HG03469 (cell line): ENCODE measurements around the gene ATF5.
"Not testable (repeated sequence)": the region's sequence is repeated elsewhere in the genome, so short reads cannot be mapped to it uniquely, and the experiment has no call there.

Experiments used
- ATAC-seq: cut with Tn5 transposase; IDR thresholded peaks from one replicate; pipeline ENCODE4 v1.9.1; 2021; ENCODE audit warnings: mild to moderate bottlenecking, moderate library complexity, moderate number of reproducible peaks; ENCODE audit not compliant: unreplicated experiment

Gene ATF5

DNA sequence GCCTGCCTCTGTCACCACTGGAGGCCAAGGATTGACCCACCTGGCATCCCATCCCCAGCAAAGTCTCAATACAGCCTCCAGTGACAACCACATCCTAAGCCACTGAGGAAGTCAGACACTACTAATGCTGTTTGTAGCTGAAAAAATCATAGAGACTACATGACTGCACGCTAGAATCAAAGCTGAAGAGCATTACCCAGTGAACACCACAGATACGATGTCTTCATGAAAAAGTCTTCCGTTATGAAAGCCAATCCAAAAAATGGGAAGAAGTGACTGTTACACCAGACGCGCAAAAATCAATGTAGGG lies 11.4 kb downstream of the ATF5 start:
- ATAC-seq: no peak

DNA sequence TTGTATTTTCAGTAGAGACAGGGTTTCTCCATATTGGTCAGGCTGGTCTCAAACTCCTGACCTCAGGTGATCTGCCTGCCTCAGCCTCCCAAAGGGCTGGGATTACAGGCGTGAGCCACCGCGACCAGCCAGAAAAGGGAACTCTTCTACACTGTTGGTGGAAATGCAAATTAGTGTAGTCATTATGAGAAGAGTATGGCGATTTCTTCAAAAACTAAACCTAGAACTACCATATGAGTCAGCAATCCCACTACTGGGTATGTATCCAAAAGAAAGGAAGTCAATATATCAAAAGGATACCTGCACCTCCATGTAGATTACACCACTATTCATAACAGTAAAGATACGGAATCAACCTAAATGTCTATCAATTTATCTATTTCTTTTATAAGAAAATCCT lies 15.6 kb downstream of the ATF5 start:
- not testable (repeated sequence) for ATAC-seq

DNA sequence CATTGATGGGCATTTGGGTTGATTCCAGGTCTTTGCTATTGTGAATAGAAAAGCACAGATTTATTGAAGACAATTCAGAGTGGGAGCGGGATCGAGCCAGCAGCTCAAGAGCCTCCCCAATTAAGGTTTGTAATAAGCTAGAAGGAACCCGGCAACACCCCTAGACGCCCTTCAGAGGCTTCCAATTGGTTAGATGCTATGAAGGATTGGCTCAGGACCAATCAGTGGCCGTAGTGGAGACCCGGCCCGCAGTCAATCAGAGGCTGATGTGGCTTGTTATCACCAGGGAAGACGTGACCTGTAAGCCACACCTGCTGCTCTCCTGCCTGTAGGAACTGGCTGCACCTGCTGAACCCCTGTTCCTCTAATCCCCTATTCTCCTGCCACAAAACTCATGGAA lies 17.4 kb downstream of the ATF5 start:
- no peak for ATAC-seq

DNA sequence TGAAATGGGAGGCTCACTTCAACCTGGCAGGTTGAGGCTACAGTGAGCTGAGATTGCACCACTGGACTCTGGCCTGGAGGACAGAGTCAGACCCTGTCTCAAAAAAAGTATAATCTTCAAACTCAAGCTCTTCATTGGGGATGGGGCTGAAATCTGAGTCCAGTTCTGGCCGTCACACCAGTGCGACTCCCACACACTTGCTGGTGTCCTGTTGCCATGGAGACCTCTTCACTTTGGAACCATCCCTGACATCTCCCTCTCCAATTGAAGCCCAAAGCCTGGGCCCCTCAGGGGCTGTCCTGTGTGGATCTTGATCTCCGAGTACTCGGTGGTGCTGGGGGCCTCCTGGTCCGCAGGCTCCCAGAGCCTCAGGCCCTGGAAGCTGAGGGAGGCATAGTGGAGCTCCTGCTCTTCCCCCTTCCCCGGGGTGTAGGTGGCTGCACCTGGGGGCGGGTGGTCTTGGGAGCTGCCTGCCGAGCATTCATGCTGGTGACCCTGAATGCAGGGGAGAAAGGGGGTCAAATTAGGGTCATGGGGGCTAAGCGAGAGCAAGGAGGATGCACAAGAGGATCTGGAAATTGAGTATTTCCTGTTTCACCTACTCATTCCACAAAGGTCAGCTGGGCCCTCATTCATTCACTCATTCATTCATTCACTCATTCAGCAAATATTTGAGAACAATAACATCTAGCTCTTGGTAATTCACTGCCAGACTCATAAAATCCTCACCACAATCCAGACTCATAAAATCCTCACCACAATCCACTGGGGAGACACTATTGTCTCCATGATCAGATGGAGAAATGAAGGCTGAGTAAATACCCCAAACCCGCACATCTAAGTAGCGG lies 21.0 kb downstream of the ATF5 start:
- no peak for ATAC-seq

DNA sequence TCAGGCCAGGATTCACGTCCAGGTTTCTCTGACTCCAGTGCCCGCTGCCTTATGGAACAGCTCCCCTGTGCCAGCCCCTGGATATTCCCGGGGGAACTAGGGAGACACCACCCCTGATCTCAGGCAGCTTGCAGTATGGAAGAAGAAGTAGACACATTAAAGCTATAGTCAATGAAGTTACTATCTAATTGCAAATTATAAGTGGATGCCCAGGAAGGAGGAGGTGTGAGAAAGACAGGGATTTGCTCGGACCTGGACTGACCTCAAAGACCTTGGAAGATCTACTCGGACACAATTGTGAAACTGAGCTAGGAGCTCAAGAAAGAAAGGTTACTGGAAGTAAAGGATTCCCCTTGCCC lies 21.6 kb downstream of the ATF5 start:
- ATAC-seq: no peak

DNA sequence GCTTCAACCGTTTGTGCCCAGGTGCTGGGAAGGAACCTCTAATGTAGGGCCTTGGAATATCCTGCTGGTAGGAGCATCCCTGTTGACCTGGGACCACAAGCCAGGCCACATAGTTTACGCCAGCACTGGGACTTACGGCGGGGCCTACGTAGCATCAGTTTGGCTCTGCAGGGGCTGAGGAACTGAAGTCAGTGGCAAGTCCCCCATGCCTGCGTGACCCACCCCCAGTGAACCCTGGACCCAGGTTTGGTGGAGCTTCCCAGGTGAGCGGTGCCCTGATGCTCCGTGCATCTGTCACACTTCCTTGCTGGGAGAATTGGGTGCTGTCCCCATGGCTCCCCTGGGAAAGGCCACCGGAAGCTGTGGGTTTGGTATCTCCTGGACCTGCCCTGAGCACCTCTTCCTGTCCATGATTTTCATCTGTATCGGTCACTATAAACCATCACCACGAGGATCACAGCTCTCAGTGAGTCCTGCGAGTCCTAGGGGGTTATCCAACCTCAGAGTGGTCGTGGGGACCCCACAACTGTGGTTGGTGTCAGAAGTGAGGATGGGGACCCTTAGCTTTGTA lies 22.0 kb downstream of the ATF5 start:
- ATAC-seq: no peak

DNA sequence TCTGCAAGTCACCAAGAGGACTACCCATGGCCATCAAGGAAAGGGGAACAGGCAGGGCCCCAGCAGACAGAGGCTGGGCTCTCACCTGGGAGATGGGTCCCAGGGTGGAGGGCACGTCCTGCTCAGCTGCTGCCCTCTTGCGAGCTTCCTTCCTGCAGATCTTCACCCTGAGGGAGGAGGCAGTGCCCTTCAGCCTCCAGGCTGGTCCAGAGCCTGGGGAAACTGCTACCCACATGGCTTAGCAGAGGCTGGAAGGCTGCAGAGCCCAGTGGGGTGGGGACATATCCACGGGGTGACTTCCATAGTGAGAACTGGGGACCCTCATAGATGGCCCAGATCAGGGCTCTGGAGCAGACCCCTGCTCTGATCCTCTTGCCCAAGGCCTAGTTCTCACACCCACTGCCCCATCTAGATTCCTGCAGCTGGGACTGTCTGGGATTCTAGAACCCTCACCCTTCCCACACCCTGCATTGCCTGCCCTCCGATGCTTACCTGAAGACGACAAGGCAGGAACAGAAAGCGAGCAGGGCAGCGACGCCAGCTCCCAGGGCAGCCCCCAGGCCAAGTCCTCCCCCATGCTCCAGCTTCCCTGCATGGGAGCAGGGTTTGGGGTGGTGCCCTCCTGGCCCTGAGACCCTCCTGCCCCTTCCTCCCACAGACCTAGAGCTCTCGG lies 22.9 kb downstream of the ATF5 start:
- ATAC-seq: no peak

DNA sequence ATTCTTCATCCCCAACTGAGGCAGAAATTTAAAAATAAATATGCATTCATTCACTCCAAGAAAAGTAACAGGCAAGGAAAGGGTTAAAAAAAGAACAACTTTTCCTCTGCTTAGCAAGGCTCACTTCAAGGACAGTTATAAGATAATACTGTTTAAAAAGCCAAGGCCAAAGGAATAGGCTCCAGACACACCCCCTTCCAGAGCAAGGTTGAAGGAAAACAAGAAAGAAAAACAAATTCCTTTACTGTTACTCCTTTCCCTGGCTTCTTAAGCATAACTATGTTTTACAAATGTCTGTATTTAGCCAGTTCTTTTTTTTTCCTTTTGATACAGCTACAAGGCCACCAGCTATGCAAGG lies 23.5 kb downstream of the ATF5 start:
- ATAC-seq: no peak

DNA sequence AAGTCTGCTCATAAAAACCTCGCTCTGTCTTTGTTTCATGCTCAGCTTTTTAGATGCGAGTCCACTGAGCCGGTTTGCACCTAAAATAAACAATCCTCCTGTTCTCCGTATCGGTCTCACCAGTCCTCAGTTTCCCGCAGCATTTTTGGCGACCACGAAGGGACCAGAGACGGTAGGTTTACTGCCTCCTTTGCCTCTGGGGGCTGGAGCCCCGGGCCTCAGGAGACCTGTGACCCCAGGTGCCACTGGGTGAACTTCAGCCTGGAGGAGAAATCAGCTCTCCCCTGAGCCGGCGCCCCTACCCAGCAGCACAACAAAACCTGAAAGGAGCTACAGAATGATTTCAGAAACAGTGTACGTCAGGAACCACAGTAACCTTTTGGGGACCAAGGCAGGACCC lies 23.9 kb downstream of the ATF5 start:
- ATAC-seq: no peak

DNA sequence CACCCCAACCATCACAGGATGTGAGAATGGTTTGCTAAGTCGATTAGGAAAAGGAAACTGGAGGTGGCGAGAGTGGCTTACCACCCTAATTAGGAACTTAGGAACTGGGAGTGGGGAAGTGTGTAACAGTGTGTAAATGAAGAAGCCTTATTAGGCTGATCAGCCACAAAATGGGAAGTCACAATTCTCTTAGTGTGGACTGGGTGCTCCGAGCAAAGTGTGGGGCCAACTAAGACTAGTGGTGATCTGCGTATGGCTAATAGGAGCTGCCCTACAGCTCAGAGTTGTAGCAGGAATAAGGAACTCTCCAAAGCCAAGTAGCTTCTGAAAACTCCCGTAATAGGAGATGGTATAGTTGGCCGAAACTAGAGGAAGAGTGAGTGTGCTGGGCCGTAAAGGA lies 24.4 kb downstream of the ATF5 start:
- no peak for ATAC-seq

DNA sequence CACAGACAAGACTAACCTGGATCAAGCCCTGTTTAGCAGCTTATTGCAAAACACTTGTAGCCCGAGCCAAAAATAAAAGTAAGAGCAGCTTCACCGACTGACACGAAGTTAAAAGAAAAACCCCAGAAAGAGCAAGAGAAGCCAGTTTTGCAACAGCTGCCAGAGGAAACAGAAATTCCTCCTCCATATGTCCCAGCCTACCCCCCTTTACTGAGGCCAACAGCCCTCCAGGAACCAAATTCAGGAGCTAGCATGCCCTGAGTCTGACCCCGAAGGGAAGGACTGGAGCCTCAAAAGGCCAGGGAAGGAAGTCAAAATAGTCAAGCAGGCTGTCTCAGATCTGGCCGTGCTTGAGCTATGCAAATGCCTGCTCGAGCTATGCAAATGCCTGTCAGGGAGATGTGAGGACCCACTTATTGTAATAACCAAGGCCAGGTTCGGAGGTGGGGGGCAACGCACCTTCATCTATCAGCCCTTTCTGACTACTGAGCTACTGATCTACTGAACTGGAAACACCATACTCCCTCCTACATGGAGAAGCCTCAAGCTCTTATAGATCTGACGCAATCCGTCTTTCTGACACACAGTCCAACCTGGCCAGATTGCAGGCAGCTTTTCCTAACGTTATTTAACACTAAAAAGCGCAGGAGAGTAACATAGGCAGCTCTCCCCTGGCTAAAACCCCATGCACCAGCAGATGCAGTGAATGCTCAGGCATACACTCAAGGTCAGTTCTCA lies 25.3 kb downstream of the ATF5 start:
- ATAC-seq: no peak

DNA sequence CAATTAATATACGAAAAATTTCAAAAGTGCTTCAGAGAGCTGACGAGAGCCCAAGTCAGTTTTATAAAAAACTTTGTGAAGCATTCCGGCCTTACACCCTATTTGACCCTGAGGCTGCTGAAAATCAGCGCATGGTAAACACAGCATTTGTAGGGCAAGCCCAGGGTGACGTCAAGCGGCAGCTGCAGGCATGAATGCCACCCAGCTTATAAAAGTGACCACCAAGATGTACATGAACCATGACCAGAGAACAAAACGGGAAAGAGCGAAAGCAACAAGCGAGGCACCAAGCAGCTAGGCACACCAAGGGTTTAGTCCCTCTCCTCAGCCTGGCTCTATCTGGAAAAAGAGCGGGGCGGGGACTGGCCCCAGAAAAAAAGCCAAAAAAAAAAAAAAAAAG lies 25.9 kb downstream of the ATF5 start:
- no peak for ATAC-seq

DNA sequence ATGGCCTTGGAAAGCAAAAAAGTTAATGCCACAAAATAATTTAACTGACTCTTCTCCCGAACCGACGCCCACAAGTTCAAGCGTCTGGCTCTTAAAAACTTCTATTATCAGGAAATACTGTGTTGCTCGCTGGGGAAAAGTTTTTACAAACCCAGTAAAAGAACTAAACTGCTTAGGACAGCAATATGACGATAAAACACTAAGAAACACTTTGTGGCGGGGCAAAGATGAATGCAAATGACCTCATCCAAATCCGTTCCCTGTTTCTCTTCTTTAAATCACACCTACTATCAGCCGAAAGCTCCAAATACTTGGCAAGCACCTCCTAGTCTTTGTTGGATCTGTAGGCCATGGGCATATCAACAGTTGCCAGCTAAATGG lies 27.1 kb downstream of the ATF5 start:
- no peak for ATAC-seq

DNA sequence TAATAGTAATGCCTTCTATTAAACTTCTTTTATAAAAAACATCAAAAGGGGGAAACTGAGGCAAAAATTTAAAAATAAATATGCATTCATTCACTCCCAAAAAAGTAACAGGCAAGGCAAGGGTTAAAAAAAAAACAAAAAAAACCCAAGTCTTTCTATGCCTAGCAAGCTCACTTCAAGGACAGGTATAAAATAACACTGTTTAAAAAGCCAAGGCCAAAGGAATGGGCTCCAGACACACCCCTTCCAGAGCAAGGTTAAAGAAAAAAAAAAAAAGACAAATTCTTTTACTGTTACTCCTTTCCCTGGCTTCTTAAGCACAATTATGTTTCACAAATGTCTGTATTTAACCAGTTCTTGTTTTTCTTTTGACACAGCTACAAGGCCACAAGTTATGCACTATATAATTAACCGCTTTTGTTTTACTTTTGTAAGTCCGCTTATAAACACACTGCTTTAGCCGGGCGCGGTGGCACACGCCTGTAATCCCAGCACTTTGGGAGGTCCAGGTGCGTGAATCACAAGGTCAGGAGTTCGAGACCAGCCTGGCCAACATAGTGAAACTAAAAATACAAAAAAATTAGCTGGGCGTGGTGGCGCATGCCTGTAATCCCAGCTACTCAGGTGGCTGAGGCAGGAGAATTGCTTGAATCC lies 28.4 kb downstream of the ATF5 start:
- no peak for ATAC-seq

DNA sequence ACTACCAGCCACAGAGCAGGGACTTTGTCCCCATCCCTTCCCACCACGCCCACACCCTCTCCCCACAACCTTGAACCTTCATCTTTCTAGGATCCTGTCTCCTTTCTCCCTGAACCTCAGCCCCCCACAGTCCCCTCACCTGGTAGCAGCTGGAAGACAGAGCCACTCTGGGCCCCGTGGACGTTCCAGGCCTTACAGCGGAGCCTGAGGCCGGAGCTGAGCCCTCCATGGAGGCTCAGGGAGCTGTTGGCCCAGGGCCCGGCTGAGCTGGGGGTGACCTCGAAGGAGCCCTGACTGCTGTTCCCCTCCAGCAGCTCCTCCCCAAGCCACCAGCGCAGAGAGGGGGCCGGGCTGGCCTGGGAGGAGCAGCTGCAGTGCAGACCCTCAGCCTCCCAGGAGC lies 29.1 kb downstream of the ATF5 start:
- ATAC-seq: not testable (repeated sequence)

DNA sequence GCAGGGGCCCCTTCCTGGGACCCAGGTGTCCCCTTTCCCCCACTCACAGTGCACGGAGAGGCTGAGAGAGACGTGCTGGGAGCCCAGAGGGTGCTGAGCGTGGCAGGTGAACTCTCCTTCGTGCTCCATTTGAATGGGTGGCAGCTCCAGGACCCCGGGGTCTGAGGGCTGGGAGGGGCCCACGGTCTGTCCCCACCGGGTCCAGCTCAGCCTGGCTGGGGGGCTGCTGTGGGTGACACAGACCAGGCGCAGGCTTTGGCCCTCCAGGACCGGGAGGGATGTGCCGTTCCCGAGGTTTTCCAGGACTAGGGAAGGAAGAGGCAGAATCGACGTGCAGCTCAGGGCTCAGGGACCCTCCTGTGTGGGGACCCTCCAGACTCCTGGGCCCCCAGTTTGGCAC lies 29.6 kb downstream of the ATF5 start:
- ATAC-seq: not testable (repeated sequence)

DNA sequence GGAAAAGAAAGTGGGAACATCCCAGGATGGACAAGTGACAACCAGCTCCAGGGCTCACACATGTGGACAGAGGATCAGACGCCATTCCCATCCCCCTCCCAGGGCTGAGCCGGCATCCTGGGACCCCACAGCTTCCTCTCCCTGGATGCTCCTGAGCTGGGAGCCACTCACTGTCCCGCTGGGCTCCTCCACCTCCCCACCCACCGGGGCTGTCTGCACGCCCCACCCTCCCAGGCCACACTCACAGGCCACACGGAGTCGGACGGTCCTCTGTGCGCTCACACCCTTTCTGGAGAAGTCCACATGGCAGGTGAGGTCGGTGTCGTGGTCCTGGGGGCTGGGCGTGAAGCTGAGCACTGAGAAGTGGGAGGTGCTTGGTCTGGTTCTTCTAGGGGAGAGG lies 30.9 kb downstream of the ATF5 start:
- ATAC-seq: not testable (repeated sequence)

DNA sequence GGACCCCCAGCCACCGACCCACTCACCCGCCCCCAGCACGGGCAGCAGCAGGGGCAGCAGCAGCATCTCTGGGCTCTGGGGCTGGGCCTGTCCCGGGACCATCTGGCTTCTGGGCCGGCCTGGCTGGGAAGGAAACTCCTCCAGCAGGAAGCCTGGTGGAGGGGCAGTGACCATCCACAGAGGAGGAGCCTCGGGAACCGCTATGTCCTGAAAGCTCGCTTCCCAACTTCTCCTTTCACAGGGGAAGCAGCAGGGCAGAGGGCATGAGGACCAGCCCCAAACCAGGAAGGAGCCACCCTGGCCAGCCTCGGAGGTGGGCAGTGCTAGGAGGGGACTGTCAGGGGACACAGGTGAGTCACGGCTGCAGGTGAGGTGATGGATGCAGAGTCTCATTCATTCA lies 32.0 kb downstream of the ATF5 start, which contains the start of gene SIGLEC11:
Gene SIGLEC11 (minus strand): TSS at position 193 of the 400 bp plus-strand sequence. CDS start 91 bp downstream, at position 102.
- not testable (repeated sequence) for ATAC-seq

DNA sequence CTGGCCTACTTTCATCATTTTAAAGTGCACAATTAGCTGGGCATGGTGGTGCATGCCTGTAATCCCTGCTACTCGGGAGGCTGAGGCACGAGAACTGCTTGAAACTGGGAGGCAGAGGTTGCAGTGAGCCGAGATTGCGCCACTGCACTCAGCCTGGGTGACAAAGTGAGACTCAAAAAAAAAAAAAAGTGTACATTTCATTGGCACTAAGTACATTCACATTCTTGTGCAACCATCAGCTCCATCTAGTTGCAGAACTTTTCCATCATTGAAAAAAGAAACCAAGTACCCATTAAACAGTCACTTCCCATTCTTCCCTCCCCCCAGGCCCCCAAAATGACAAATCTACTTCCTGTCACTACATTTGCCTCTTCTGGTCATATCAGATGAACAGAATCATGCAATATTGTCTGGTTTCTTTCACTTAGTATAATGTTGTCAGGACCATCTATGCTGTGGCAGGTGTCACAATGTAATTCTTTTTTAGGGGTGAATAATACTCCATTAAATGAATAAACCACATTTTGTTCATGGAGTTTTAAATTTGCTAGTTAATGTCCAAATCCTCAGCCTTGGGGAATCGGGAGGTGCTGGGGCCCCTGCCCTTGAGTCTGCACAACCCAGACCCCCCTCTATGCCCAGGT lies 39.4 kb downstream of the ATF5 start:
- no peak for ATAC-seq

DNA sequence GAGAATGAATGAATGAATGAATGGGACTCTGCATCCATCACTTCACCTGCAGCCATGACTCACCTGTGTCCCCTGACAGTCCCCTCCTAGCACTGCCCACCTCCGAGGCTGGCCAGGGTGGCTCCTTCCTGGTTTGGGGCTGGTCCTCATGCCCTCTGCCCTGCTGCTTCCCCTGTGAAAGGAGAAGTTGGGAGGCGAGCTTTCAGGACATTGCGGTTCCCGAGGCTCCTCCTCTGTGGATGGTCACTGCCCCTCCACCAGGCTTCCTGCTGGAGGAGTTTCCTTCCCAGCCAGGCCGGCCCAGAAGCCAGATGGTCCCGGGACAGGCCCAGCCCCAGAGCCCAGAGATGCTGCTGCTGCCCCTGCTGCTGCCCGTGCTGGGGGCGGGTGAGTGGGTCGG lies 40.4 kb downstream of the ATF5 start:
- ATAC-seq: not testable (repeated sequence)

DNA sequence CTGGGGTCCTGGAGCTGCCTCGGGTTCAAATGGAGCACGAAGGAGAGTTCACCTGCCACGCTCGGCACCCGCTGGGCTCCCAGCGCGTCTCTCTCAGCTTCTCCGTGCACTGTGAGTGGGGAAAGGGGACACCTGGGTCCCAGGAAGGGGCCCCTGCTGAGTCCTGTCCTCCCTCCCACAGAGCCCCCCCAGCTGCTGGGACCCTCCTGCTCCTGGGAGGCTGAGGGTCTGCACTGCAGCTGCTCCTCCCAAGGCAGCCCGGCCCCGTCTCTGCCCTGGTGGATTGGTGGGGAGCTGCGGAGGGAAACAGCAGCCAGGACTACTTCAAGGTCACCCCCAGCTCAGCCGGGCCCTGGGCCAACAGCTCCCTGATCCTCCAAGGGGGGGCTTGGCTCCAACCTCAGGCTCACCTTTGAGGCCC lies 43.0 kb downstream of the ATF5 start:
- no peak for ATAC-seq
